Hematopoietic multipotent progenitor cell (in vitro differentiated cells): ENCODE results near the gene SPNS2. TPM values are rescaled to one million over a fixed set of nuclear protein-coding genes. Genes with fewer than 3 reads are reported as not detected.

ENCODE experiments used
- DNase-seq, 3 donors: peaks; one replicate each; pipeline ENCODE4 v3.0.0-alpha.2; 2011 to 2015; ENCODE audit warnings: low read depth in 2 of 3, low spot score in 2 of 3
- total RNA-seq: library from RNA; depleted of rRNA; stranded (reverse); fragments of >200 nt; gene quantifications from one replicate; pipeline ENCODE4 v1.2.3, GENCODE V29; 2012

Gene SPNS2
- total RNA-seq, 1 donor: 101 TPM

GRCh38 chr17:4584917-4585637 is 86.4 kb downstream of the SPNS2 start:
- no peak for DNase-seq

- DNase-seq: no peak
Measured at GRCh38 chr17:4585638-4585994, 86.9 kb downstream of the SPNS2 start.

GRCh38 chr17:4586043-4586442 is 87.4 kb downstream of the SPNS2 start:
- DNase-seq: no peak

GRCh38 chr17:4587195-4587594 is 88.5 kb downstream of the SPNS2 start:
- DNase-seq: no peak

- DNase-seq: no peak
Measured at GRCh38 chr17:4587803-4588202, 89.1 kb downstream of the SPNS2 start.

- DNase-seq: no peak
Measured at GRCh38 chr17:4588391-4588790, 89.7 kb downstream of the SPNS2 start.

Other genes with a start within 250 kb of the SPNS2 start
- 35.3 TPM for gene ANKFY1, start 234.9 kb upstream of the SPNS2 start, total RNA-seq
- 19.9 TPM for gene UBE2G1, start 132.2 kb upstream of the SPNS2 start, total RNA-seq
- 65.4 TPM for gene SPNS3, start 64.9 kb upstream of the SPNS2 start, total RNA-seq
- gene MYBBP1A, start 56.5 kb downstream of the SPNS2 start, total RNA-seq: 58.4 TPM
- gene GGT6, start 61.7 kb downstream of the SPNS2 start, total RNA-seq: not detected
- gene SMTNL2, start 85.6 kb downstream of the SPNS2 start, total RNA-seq: not detected
- gene ALOX15, start 142.8 kb downstream of the SPNS2 start, total RNA-seq: 0.27 TPM
- gene PELP1, start 205.3 kb downstream of the SPNS2 start, total RNA-seq: 52.5 TPM
- 63.0 TPM for gene ARRB2, start 211.8 kb downstream of the SPNS2 start, total RNA-seq
- 12.9 TPM for gene MED11, start 232.5 kb downstream of the SPNS2 start, total RNA-seq
- under 0.01 TPM for gene ZMYND15, start 241.0 kb downstream of the SPNS2 start, total RNA-seq
- gene CXCL16, start 241.0 kb downstream of the SPNS2 start, total RNA-seq: 0.27 TPM